Hindlimb muscle (tissue), 1 donor: ENCODE data around the gene MAP3K10. TPM values are rescaled to one million over a fixed set of nuclear protein-coding genes. Genes with fewer than 3 reads are reported as not detected.

Experiments used
- DNase-seq: peaks from one replicate; pipeline ENCODE4 v3.0.0-alpha.2; 2013
- polyA plus RNA-seq: library from polyadenylated mRNA; unstranded; fragments of 120-200 nt; gene quantifications from one replicate; pipeline ENCODE4 v1.2.1, GENCODE V29; 2013; ENCODE audit not compliant: insufficient read length

Gene MAP3K10
- polyA plus RNA-seq, 1 donor, result 12.3 TPM

GRCh38 chr19:40233811-40234389 lies 42.7 kb downstream of the MAP3K10 start:
- no peak for DNase-seq

GRCh38 chr19:40234429-40235237 lies 43.4 kb downstream of the MAP3K10 start:
- no peak for DNase-seq

DNA sequence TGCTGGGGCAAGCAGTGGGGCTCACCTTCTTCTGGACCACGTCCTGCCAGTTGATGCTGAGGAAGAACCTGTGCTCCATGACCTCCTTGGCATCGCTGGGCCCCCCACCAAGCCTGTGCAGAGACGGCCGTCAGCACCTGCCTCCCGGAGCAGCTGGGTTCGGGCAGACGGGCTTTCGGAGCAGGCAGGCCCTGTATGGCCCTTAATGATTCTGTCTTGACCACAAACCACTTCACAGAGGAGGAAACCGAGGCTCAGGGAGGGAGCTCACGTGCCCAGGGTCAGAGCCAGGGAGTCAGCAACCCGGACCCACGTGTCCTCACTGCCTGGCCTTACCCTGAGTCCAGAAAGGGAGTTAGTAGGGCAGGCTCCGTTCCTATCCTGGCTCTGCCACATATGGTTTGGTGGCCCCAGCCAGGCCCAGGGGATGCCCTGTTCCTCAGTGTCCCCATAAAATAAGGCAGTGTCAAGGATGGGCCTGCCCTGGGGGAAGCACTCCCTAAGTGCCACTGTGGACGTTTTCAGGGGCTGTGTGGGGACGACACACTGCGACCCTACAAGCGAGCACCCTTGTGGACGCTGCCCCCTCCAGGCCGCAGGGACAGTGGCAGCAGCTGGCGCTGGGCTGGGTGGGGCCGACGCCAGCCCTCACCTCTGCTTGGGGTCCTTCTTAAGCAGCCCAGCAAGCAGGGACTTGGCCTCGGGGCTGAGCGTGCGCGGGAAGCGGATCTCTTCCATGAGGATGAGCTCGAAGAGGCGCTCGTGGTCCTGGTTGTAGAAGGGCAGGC lies 44.2 kb downstream of the MAP3K10 start:
- no peak for DNase-seq

- no peak for DNase-seq
Observed at GRCh38 chr19:40236026-40236355, 44.8 kb downstream of the MAP3K10 start.

GRCh38 chr19:40236366-40236765 lies 45.1 kb downstream of the MAP3K10 start:
- no peak for DNase-seq

GRCh38 chr19:40237791-40238190 lies 46.6 kb downstream of the MAP3K10 start:
- no peak for DNase-seq

GRCh38 chr19:40238775-40239174 lies 47.5 kb downstream of the MAP3K10 start:
- DNase-seq, result no peak

GRCh38 chr19:40239415-40240226 lies 48.4 kb downstream of the MAP3K10 start:
- DNase-seq, result no peak

- DNase-seq, result no peak
Observed at GRCh38 chr19:40240332-40240731, 49.1 kb downstream of the MAP3K10 start.

DNA sequence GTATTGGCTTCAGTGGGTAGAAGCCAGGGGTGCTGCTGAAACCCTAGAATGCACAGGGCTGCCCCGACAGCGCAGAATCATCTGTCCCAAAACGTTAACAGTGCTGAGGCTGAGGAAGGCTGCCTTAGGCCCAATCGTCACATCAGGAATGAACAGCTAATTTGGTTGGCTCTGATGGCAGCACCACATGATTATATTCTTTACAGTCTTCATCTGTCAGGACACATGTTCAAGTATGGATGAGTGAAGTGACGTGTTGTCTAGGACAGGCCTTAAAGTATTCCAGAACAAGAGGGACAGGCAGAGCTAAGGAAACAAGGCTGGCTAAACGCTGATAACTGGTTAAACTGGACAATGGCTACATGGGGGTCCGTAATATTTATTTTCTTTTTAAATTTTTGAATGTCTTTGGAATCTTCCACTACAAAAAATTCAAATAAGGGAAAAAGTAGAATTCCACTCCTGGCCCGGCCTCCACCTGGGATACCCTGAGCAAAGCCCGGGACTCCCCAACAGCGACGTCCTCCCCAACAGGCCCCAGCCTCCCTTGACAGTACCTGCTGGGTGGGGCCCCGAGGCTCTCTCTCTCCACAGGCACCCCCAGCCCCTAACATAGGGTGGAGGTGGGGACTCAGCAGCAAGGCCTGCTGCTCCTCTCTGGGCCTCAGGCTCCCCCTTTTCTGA lies 50.0 kb downstream of the MAP3K10 start:
- no peak for DNase-seq

DNA sequence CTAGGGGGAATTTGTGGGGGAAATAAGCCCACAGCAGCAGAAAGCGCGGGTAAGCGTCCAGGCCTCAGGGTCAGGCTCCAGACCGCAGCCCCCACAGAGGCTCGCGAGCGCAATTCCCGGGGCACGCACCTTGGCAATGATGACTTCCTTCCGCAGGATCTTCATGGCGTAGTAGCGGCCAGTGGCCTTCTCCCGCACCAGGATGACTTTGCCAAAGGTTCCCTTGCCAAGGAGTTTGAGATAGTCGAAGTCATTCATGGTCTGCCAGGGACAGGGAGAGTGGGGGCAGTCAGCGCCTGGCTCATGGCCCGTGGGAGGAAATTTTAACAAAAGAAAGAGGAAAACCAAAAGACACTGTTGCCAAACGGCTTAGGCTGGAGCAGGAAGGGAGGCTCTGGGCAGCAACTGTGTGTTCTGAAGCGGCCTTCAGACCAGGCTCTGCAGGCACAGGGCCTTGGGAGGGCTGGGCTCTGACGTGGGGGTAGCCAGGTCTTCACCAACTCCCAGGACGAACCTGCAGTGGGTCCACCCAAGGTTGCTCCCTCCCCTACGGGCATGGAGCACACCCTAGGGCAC lies 50.7 kb downstream of the MAP3K10 start:
- no peak for DNase-seq

GRCh38 chr19:40242480-40242879 lies 51.3 kb downstream of the MAP3K10 start:
- DNase-seq, result no peak

- no peak for DNase-seq
Observed at GRCh38 chr19:40243181-40243580, 52.0 kb downstream of the MAP3K10 start.

- no peak for DNase-seq
Observed at GRCh38 chr19:40244579-40245317, 53.5 kb downstream of the MAP3K10 start.

DNA sequence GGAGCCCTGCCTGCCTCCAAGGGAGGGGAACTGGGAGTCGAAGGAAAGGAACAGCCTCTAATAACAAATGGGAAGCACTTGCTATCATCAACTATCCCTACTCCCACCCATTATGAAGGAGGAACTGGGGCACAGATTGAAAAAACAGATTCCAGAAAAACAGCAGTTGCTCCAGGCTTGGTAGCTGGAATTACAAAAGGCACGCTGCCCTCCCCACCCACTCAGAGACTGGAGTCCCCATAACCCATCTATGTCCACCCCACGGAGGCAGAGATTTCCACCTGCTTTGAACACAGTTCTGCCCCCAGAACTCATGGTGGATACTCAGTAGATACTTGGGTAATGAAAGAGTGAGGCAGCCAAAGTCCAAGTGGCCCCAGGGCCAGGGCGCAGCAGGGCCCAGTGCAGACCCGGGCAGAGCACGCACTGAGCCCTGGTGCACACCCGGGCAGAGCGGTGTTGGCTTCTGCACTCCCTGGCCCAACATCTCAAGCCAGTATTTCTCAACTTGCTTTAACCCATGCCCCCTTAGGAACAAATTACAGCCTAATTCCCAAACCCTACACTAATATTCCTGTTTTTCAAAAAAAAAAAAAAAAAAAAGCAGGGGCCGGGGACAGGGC lies 54.4 kb downstream of the MAP3K10 start:
- no peak for DNase-seq

GRCh38 chr19:40246292-40247073 lies 55.3 kb downstream of the MAP3K10 start:
- DNase-seq, result no peak

GRCh38 chr19:40247178-40247577 lies 56.0 kb downstream of the MAP3K10 start:
- DNase-seq, result no peak

GRCh38 chr19:40247735-40248262 lies 56.6 kb downstream of the MAP3K10 start:
- no peak for DNase-seq

DNA sequence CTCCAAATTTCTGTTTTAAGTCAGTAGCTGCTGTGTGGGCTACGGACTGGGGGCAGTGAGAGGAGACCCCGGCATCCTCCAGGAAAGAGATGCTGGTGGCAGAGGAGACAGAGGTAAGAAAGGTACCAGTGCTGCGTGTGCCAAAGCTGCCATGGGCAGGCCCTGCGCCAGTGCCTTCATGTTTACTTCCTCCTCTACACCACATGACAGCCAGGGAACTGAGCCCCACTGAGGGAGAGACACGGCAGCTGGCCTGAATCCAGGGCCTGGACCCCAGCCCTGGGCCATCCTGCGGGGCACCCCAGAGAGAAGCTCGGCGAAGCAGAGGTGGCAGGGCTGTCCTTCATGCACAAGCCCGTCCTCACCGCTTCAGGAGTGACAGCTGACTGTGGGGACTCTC lies 58.0 kb downstream of the MAP3K10 start:
- DNase-seq, result no peak
